NCI-H82 treated with DMSO at 0.1 percent for 48 hours (cell line): ENCODE data around the gene WNT9A.

ENCODE experiments used
- DNase-seq: peaks from one replicate; lab custom pipeline; 2025; ENCODE audit not compliant: unreplicated experiment; lab: John Stamatoyannopoulos, UW

The WNT9A gene

DNA sequence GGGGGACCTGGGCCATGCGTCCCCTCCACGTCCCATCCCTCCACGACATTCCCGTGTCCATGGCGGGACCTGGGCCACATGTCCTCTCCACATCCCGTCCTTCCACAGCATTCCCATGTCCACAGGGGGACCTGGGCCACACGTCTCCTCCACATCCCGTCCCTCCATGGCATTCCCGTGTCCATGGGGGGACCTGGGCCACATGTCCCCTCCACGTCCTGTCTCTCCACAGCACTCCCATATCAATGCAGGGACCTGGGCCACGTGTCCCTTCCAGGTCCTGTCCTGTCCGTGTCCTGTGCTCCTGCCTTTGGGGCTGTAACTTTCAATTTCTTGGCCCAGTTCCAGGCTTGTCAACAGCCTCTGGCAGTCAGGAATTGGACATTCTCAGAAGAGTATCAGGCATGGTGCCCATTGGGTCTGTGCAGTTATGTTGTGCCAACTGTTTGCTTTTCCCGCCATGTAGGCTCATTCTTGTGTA lies 47.1 kb downstream of the WNT9A start:
- DNase-seq: no peak

GRCh38 chr1:227899820-227900449 lies 47.8 kb downstream of the WNT9A start:
- DNase-seq: no peak

DNA sequence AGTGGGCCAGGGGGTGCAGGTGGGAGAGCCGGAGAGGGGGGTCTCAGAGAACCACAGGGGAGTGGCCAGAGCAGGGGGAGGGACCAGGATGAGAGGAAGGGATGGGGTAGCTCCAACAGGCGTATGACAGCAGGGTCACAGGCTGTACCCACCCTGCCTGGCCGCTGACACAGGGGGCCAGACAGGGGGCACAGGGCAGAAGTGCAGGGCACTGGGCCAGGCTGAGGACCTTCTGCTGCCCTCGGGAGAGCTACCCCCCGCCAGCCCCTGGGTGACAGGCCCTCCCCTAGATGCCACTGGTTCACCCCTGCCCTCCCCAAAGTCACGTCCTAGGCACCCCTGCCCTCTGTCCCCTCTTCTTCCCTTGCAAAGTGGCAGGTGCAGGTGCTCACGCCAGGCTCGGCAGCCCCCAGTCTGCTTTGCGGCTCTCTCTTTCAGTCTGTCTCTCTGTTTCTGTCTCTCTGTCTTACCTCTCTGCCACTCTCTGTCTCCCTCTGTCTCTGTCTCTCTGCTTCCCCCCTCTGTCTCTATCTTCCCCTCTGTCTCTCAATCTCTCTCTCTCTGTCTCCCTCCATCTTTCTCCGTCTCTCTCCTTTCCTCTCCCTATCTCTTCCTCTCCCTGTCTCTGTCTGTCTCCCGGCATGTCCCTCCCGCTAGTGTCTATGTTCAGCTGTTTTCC lies 48.5 kb downstream of the WNT9A start:
- no peak for DNase-seq

DNA sequence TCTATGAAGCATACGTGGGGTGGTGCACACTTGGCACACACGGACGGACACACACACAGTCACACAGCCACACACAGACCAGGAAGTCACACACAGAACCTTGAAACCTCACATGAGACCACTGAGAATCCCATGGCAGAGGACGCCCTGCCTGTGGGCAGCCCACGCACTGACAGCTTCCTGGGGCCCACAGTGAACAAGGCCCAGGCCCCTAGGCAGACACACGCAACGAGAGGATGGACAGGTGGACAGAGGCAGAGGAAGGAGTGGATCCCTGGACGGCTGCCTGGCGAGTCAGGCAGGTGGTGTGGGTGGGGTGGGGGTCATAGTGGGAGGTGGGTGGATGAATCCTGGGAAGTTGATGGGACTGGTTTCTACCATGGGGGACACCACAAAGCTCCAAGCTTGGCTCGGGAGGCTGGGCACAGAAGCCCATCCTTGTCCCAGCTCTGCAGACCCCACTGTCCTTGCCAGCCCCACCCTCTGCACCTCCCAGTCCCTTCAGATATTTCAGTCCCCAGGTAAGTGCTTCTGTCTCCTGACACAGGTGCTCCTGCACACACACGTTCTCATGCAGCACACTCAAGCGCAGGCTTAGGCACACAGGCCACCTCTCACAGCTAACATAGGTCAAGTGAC lies 49.1 kb downstream of the WNT9A start:
- DNase-seq: no peak

GRCh38 chr1:227897704-227898438 lies 49.9 kb downstream of the WNT9A start:
- DNase-seq: no peak

DNA sequence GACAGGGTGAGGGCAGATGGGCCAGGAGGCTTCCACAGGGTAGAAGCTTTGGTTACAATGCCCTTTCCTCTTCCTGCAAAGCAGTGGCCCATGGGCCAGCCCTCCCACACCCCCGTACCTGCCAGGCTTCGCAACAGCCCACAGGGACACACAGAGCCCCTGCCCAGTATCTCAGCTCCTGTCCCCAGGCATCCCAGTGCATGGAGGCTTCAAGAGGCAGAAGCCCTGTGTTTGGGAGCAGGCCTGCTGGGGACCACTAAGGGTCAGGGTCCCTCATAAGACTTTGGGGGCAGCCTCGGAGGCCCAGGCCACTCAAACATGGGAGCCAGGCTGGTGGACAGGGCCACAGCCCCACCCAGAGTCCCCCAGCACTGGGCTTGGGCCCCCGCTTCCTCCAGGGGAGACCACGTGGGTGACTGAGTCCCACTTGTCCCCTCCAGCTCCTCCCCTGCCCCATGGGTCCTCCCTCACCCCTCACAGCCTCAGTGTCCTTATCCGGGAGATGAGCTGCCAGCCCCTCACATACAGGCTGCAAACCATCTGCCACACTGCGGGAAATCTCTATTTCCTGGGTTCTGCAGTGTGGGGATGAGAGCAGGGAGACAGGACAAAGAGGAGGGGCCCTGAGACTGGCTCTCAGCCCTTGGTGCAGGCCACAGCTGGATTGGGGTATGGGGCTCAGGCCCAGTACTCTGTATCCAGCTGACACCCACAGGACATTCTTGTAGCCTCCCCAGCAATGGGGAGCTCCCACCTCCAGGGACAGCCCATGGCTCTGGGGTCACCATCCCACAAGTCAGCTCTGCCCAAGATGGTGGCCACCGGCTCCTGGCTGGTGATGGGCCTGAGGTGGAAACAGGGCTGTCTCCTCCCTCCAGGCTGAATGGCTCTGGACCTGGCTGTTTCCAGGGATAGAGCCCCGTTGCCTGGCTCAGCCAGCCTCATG lies 50.7 kb downstream of the WNT9A start:
- DNase-seq: no peak

GRCh38 chr1:227895828-227896685 lies 51.7 kb downstream of the WNT9A start:
- DNase-seq: no peak

DNA sequence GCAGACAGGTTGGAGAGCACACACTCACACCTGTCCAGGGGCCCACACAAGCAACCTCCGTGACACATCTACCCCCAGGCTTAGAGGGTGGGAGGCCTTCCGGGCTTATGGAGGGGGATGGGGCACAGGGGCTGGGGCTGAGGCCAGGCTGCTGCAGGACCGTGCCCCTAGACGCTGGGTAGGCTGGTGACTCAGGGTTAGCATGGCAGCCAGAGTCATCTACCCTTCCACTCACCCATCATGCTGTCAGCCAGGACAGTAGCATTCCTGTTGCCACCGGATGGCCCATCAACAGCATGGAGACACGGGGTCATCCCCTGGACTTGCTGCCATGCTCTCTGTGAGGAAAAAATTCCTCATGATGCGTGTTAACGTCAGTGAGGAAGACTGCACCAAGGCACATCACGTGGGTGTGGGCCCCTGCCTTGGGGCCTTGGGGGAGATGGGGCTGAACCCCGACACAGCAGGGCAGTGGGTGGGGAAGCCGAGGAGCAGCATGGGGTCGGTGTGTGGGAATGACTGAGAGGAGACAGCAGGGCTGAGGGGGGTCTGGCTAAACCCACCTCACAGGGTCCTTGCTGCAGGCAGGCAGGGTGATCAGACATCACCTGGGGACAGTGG lies 52.8 kb downstream of the WNT9A start:
- DNase-seq: no peak

GRCh38 chr1:227893949-227894721 lies 53.6 kb downstream of the WNT9A start:
- DNase-seq: no peak

DNA sequence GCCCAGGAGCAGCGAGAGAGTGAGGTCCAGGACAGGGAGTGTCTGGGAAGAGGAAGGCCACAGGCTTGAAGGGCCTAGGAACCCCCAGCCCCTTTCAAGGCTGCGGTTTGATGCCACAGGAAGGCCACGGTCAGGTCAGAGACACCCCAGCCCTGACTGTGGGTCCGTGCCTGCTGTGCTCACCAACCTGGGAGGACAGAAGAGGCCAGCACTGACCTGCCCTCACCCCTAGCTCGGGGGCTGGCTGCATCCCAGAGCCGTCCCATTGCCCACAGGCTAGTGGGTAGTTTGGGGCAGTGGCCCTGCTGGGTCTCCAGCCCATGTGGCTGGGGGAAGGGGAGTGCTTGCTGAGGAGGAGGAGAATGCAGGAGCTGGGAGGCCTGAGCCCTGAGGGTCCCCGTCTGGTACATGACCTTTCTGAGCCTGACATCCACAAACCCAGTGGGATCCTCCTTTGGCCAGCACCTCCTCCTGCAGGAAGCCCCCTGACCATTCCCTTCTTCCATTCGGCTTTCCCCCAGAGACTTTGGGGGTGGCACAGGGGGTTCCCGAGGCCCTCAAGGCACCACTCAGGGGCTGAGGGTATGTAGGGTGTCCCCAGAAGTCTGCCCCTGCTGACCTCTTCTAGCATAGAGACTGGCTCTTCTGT lies 54.3 kb downstream of the WNT9A start:
- DNase-seq: no peak

DNA sequence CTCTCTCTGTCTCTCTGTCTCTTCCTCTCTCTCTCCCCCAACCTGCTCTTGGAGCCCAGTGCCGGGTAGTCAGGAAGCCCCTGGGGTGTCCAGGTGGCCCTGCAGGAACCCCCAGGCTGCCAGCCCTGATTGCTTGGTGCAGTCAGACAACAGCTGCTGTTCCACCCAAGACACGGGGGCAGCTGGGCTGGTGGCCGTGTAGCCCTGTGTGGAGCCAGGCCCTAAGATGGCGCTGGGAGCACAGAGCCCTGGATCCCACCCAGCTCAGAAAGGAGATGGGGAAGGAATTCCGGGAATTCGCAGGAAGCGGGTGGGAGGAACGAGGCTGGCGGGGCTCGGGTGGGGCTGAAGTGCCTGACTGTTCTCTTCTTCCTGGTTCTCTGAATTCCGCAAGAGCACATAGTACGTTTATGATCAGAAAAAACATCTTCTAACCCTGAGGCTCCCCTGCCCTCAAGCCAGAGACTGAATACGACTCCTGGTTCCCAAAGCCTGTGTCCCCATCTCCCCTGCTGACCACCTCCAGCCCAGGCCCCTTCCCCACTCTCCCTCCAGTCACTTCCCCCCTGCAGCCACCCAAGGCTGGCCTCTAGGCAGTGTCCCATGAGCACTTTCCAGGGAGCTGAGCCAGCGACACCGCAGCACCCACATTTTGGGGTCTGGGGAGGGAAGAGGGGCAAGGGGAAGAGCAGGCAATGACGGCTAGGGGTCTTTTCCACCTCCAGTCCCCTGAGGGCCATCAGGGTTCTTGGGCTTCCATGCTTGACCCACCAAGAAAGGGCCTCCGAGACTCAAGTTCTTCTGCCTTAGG lies 55.0 kb downstream of the WNT9A start:
- no peak for DNase-seq

GRCh38 chr1:227891955-227892488 lies 55.7 kb downstream of the WNT9A start:
- no peak for DNase-seq

- DNase-seq: no peak
Measured at GRCh38 chr1:227891223-227891954, 56.3 kb downstream of the WNT9A start.

GRCh38 chr1:227890451-227891222 lies 57.1 kb downstream of the WNT9A start:
- DNase-seq: no peak

- no peak for DNase-seq
Measured at GRCh38 chr1:227889863-227890405, 57.8 kb downstream of the WNT9A start.
